ENCODE data around the gene RHBDD1.
A peak's percentile ranks its signal among the peaks of the same experiment; 100 is the strongest.

The RHBDD1 gene

GRCh38 chr2:226835796-226836547, at the start of gene RHBDD1:
Gene RHBDD1, plus strand, starts transcription at chr2:226836054. Its CDS starts 28,640 bp downstream, at chr2:226864694.
- peak; percentile 92 for DNase-seq

DNA sequence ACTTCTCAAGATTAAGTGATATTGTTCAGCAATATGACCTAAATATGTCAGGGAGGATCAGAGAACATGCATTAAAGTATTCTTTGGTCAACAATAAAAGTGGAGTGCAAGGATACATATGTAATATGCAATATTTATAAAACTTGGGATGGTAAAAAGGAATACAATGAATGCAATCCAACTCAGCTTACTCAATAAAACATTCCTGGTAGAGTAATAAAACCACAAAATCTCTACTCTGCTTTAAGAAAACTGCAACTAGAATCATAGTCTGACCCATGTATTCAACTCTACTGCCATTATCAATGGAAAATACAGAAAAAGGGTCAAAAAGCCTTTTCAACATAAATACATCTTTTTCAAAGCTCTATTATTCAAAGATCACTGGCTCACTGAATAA, 47.8 kb upstream of the RHBDD1 start:
- no peak for DNase-seq

GRCh38 chr2:226788881-226789490, 46.9 kb upstream of the RHBDD1 start:
- no peak for DNase-seq

DNA sequence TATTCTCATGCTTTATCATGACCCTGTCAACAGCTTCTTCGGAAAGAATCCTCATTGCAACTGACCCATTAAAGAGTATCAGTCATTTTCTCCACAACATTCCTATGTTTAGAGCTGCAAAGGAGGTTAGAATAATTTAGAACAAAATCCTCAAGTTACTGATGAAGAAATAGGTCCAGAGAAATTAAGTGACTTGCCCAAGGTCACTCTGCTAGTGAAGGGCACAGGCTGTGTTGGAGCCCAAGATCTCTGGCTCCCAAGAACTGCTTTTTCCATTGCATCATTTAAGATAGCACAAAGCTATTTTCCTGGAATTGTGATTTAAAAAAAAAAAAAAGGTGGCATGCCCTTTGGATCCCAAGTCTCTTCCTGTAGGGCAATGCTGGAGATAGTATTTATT, 45.8 kb upstream of the RHBDD1 start:
- DNase-seq: no peak

DNA sequence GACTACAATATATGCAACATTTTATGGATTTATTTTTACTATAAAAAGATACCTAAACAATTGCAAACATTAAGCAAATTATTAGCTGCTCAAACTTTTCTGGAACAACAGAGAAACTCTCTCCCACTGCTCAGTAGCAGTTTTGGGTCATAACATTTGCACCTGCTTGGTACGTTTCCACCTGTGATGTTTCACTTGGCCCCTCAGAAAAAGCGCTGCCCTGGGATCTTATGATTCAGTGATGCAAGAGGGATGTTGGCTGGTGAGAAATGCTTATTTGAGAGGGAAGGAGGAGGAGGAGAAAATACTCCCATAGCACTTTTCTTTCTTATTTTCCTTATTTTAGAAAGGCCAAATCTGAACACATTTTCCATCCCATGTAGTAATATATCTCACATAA, 45.4 kb upstream of the RHBDD1 start:
- no peak for DNase-seq

- peak; percentile 64 for DNase-seq
Observed at GRCh38 chr2:226791056-226791486, 44.8 kb upstream of the RHBDD1 start.

- peak; percentile 89 for DNase-seq
Observed at GRCh38 chr2:226791487-226792081, 44.3 kb upstream of the RHBDD1 start.

- DNase-seq: no peak
Observed at GRCh38 chr2:226792155-226792881, 43.5 kb upstream of the RHBDD1 start.

DNA sequence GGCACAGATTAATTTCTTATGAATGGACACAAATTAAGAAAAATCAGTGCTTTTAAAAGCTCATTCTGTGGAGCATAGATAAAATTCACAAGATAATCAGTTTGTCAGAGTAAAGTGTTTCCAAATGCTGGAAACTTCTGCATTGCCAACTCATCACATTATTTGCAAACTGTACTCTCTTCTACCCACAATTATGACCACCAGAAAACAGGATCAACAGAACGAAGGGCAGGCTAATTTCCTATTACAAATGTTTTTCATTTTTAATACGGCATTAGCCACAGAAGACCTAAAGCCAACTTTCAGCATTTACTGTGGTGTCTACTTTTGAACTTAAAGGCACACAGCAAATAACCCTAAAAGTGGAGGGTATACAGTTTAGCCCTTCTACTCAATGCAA, 42.2 kb upstream of the RHBDD1 start:
- no peak for DNase-seq

- DNase-seq: no peak
Observed at GRCh38 chr2:226794196-226794661, 41.6 kb upstream of the RHBDD1 start.

GRCh38 chr2:226794751-226795171, 41.1 kb upstream of the RHBDD1 start:
- no peak for DNase-seq

DNA sequence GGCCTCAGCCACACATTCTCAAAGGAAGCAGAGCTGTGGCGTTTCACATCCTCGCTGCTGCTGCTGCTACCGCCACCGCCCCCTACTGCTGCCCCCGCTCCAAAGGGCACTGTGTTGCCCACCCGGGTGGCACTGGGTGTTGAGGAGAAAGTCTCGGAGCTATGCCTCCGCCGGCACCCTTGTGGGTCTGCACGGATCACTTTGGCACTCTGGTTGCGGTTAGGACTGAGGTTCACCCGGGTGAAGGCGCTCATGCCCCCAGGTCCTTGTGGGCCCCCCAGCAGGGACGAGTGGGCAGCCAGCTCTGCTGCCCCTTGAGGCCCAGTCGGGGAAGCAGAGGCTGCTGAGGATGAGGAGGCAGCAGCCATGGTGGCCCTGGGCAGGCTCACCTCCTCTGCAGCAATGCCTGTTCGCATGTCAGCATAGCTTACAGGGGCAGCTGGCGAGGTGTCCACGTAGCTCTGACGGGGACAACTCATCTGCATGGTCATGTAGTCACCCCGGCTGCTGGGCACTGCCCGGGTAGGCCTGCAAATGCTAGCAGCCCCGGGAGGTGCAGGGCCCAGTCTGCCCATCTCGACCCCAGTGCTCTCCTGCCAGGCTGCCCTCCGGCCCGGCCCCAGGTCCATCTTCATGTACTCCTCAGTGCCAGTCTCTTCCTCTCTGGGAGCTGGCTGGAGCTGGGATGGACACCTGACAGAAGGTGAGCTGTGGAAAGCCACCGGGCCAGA, 40.4 kb upstream of the RHBDD1 start:
- DNase-seq: no peak

DNA sequence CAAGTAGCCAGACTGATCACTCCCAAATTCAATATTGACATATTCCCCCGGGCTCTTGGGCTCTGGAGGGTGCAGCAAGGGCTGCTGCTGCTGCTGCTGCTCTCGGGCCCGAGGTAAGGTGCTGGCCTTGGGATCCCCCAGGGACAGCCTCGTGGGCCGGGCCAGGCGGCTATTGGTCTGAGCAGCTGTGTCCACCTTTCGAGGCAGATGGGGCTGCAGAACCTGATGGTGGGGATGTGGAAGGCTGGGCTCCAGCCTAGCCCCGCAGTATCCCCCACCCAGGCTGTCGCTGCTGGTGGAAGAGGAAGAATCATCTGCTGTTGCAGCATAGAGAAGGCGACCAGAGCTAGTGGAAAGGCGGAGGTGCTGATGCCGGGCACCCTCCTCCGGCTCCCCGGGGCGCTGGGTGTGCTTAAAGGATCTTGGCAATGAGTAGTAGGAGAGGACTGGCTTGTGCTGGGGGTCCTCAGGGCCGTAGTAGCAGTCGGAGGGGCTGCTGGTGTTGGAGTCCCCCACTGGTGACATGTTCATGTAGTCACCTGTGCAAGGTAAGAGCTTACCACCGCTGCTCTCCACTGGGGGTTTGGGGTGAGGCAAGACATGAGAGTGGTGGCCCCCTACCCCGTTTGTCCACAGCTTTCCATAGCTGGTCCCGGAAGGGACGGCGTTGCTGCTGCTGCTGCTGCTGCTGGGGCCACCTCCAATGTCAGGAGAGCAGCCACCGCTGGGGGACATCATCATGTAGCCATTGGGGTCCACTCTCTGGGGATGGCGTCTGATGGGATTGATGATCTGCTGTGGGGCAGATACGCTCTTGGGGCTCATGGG, 39.6 kb upstream of the RHBDD1 start:
- DNase-seq: no peak

DNA sequence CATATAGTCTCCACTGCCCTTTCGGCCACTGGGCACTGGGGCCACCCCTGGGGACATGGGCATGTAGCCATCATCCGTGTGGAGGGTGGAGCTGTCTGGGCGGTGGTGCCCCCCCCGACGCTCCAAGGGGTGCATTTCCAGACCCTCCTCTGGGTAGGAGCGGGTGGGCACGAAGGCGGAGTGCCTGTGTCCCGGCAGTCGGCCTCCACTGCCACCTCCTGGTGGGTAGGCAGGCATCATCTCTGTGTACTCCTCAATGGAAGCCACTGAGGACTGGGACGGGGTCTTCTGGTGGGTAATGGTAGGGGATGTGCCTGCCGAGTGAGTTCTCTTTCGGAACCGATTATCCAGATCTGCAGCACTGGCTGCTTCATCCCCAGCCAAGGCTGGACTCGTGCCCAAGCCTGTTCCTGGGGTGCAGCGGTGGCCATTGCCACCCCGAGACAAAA, 39.0 kb upstream of the RHBDD1 start:
- no peak for DNase-seq

DNA sequence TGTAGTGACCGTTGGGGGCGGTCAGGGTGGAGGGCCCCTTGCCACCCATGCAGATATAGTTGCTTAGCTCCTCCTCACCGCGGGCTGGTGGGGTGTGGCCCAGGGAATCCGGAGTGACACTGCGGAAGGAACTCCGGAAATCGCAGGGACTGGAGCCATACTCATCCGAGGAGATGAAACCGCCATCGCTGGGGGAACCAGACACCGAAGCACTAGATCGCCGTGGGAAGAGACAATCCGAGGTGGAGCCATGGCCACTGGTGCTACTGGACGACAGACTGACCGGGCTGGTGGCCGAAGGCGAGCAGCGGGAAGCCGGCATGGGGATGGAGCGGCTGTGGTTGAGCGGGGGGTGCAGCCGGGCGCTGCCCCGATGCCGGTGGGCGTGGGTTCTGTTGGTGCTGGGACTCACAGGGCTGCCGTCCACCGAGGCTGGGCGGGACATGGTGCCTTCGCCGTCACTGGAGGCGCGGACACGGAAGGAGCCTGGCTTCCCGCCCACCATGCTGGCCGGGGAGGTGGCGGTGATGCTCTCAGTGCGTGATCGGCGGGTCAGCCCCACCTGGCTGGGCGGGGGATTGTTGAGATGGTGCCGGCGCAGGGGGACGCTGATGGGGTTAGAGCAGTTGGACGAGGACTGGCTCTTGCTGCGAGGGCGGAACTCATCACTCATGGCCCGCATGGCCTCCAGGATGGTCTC, 38.4 kb upstream of the RHBDD1 start:
- no peak for DNase-seq

GRCh38 chr2:226797989-226798421, 37.8 kb upstream of the RHBDD1 start:
- DNase-seq: no peak

GRCh38 chr2:226798422-226799210, 37.2 kb upstream of the RHBDD1 start:
- peak; percentile 38 for DNase-seq

GRCh38 chr2:226799211-226799975, 36.5 kb upstream of the RHBDD1 start, which contains the start of gene IRS1:
Gene IRS1, minus strand, starts transcription at chr2:226799820. Its CDS starts 1,082 bp downstream, at chr2:226798738.
- DNase-seq: peak; percentile 60

Measured in CD4-positive, alpha-beta T cell treated with Interferon gamma for 1 hour (primary cell).